SW 1271 (cell line): ENCODE measurements around the gene SNAPC4.

Experiments
- DNase-seq, 2 experiments: peaks; one replicate each; lab custom pipeline; 2025; lab: John Stamatoyannopoulos, UW

Gene SNAPC4

GRCh38 chr9:136400038-136400834, at the start of gene SNAPC4:
Gene SNAPC4, minus strand, starts transcription at chr9:136400170. Its CDS starts 1,742 bp downstream, at chr9:136398428.
- peak; percentile 42 to 81 for DNase-seq

- DNase-seq, result no peak
Observed at GRCh38 chr9:136448655-136449054, 48.7 kb upstream of the SNAPC4 start.

- DNase-seq, result no peak
Observed at GRCh38 chr9:136447173-136447778, 47.3 kb upstream of the SNAPC4 start.

- DNase-seq, result no peak
Observed at GRCh38 chr9:136445799-136446198, 45.8 kb upstream of the SNAPC4 start.

- no peak for DNase-seq
Observed at GRCh38 chr9:136444102-136444501, 44.1 kb upstream of the SNAPC4 start.

GRCh38 chr9:136443687-136444086, 43.7 kb upstream of the SNAPC4 start:
- DNase-seq, result no peak

GRCh38 chr9:136443087-136443486, 43.1 kb upstream of the SNAPC4 start:
- no peak for DNase-seq

GRCh38 chr9:136442265-136442664, 42.3 kb upstream of the SNAPC4 start:
- no peak for DNase-seq

- DNase-seq, result no peak
Observed at GRCh38 chr9:136441681-136442245, 41.8 kb upstream of the SNAPC4 start.

- DNase-seq, result no peak
Observed at GRCh38 chr9:136441191-136441680, 41.3 kb upstream of the SNAPC4 start.

GRCh38 chr9:136439481-136440408, 39.8 kb upstream of the SNAPC4 start, which contains the start of gene INPP5E:
Gene INPP5E, minus strand, starts transcription at chr9:136439845. Its CDS starts 426 bp downstream, at chr9:136439419.
- peak in 1 of 2 experiments; percentile 38 for DNase-seq

- no peak for DNase-seq
Observed at GRCh38 chr9:136438548-136439480, 38.8 kb upstream of the SNAPC4 start.

- DNase-seq, result no peak
Observed at GRCh38 chr9:136437839-136438547, 38.0 kb upstream of the SNAPC4 start.

GRCh38 chr9:136437430-136437829, 37.5 kb upstream of the SNAPC4 start:
- no peak for DNase-seq

- DNase-seq, result no peak
Observed at GRCh38 chr9:136436055-136436634, 36.2 kb upstream of the SNAPC4 start.

GRCh38 chr9:136434580-136435169, 34.7 kb upstream of the SNAPC4 start:
- DNase-seq, result no peak

- no peak for DNase-seq
Observed at GRCh38 chr9:136433849-136434579, 34.0 kb upstream of the SNAPC4 start.

- no peak for DNase-seq
Observed at GRCh38 chr9:136433043-136433715, 33.2 kb upstream of the SNAPC4 start.
